ENCODE data around the gene SLC22A7. TPM values are rescaled to one million over a fixed set of nuclear protein-coding genes. Genes with fewer than 3 reads are reported as not detected.
A peak's percentile ranks its signal among the peaks of the same experiment; 100 is the strongest.

Gene SLC22A7
- total and polyA plus RNA-seq, 9 donors: 0.36 TPM; not detected in 8

DNA sequence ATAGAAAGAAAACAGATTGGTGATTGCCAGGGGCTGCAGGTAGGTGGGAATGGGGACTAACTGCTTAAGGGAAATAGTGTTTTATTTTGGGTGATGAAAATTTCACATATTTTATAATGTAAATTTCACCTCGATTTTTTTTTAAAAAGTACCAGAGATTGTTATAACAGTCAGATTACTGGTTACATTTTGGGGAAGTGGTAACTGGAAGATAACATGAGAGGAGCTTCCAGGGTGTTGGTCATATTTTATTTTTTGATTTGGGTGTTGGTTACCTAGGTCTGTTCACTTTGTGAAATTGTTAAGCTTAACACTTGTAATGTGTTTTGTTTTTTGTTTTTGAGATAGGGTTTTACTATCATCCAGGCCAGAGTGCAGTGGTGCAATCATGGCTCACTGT lies 27.8 kb downstream of the SLC22A7 start:
- no peaks in the 10 kb centered on the region for H3K9me3 ChIP-seq
- H3K4me1 ChIP-seq (ENCODE audit: insufficient read depth): no peaks in the 10 kb centered on the region
- intact Hi-C loops (cut with DNase I): loop anchor here in 1 of 4 donors (2.0 kb wide), 1 partner anchor 53 kb away; no protein-coding TSS in a partner anchor
- 79 to 87% (median 84%) methylated on average over 1 of the region's 1 CpG for WGBS, 3 donors
- H3K27ac ChIP-seq: no peak overlapping the region
- TF ChIP-seq POLR2A (IDR thresholded peaks at IDR 0.05) (no peak), EP300 (IDR thresholded peaks at IDR 0.05) (no peak)
- TF ChIP-seq, protein P1, sequence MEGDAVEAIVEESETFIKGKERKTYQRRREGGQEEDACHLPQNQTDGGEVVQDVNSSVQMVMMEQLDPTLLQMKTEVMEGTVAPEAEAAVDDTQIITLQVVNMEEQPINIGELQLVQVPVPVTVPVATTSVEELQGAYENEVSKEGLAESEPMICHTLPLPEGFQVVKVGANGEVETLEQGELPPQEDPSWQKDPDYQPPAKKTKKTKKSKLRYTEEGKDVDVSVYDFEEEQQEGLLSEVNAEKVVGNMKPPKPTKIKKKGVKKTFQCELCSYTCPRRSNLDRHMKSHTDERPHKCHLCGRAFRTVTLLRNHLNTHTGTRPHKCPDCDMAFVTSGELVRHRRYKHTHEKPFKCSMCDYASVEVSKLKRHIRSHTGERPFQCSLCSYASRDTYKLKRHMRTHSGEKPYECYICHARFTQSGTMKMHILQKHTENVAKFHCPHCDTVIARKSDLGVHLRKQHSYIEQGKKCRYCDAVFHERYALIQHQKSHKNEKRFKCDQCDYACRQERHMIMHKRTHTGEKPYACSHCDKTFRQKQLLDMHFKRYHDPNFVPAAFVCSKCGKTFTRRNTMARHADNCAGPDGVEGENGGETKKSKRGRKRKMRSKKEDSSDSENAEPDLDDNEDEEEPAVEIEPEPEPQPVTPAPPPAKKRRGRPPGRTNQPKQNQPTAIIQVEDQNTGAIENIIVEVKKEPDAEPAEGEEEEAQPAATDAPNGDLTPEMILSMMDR (IDR thresholded peaks at IDR 0.05): no peak
- H3K27me3 ChIP-seq: no peaks in the 10 kb centered on the region
- DNase-seq: no peak
- no peak overlapping the region for H3K4me3 ChIP-seq
- no peaks in the 10 kb centered on the region for H3K36me3 ChIP-seq

DNA sequence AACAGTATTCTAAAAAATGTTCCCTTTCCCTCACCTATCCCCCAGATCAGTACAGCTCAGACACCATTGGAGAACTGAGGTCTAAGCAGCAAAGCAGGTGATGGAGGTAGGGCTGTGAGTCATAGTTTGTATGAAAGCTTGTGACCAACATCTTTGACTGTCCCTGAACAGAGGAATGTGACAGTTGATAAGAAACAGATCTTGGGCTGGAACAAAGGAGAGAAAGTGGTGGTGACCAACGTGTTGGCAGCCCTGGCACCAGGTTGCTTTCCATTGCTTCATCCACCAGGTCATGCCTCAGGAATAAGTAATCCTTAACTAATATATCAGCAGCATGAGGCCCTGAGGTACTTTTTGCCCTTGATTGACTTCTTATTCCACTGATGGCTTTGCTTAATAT lies 30.5 kb downstream of the SLC22A7 start:
- TF ChIP-seq EP300 (IDR thresholded peaks at IDR 0.05) (no peak), POLR2A (IDR thresholded peaks at IDR 0.05) (no peak)
- TF ChIP-seq, protein P1 (IDR thresholded peaks at IDR 0.05): no peak
- 37 to 56% (median 50%) methylated on average over 1 of the region's 1 CpG for WGBS, 3 donors
- H3K4me1 ChIP-seq (ENCODE audit: insufficient read depth): no peaks in the 10 kb centered on the region
- H3K9me3 ChIP-seq: no peaks in the 10 kb centered on the region
- H3K27ac ChIP-seq: no peak overlapping the region
- DNase-seq: no peak
- H3K36me3 ChIP-seq: no peaks in the 10 kb centered on the region
- intact Hi-C loops (cut with DNase I): no loop called here
- H3K4me3 ChIP-seq: no peak overlapping the region
- H3K27me3 ChIP-seq: no peaks in the 10 kb centered on the region

GRCh38 chr6:43331470-43331869 lies 33.4 kb downstream of the SLC22A7 start:
- H3K4me1 ChIP-seq (ENCODE audit: insufficient read depth): no peaks in the 10 kb centered on the region
- no peaks in the 10 kb centered on the region for H3K36me3 ChIP-seq
- WGBS, 3 donors: 92 to 95% (median 92%) methylated on average over 1 of the region's 1 CpG
- H3K4me3 ChIP-seq: no peak overlapping the region
- no peak overlapping the region for H3K27ac ChIP-seq
- no peaks in the 10 kb centered on the region for H3K27me3 ChIP-seq
- H3K9me3 ChIP-seq: no peaks in the 10 kb centered on the region
- intact Hi-C loops (cut with DNase I): loop anchor here in 1 of 4 donors (10.0 kb wide), 1 partner anchor 77 kb away; no protein-coding TSS in a partner anchor
- TF ChIP-seq EP300 (IDR thresholded peaks at IDR 0.05) (no peak), POLR2A (IDR thresholded peaks at IDR 0.05) (no peak)
- no peak for DNase-seq

- Histone ChIP-seq H3K27ac (no peak overlapping the region), H3K4me3 (no peak overlapping the region), H3K4me1 (ENCODE audit: insufficient read depth) (no peaks in the 10 kb centered on the region), H3K27me3 (no peaks in the 10 kb centered on the region), H3K36me3 (no peaks in the 10 kb centered on the region), H3K9me3 (no peaks in the 10 kb centered on the region)
- TF ChIP-seq EP300 (IDR thresholded peaks at IDR 0.05): no peak
- TF ChIP-seq, protein P1 (IDR thresholded peaks at IDR 0.05): no peak
- TF ChIP-seq POLR2A (IDR thresholded peaks at IDR 0.05): no peak
- WGBS, 3 donors: 85 to 92% (median 87%) methylated on average over 4 of the region's 4 CpGs
- DNase-seq: no peak
- intact Hi-C loops (cut with DNase I): loop anchor here in 1 of 4 donors (10.0 kb wide), 1 partner anchor 77 kb away; no protein-coding TSS in a partner anchor
Observed at GRCh38 chr6:43331891-43332290, 33.8 kb downstream of the SLC22A7 start.

- WGBS, 3 donors: 17 to 32% (median 22%) methylated on average over 2 of the region's 2 CpGs
- no peaks in the 10 kb centered on the region for H3K36me3 ChIP-seq
- intact Hi-C loops (cut with DNase I): loop anchor here in 1 of 4 donors (10.0 kb wide), 1 partner anchor 80 kb away; no protein-coding TSS in a partner anchor
- no peak overlapping the region for H3K4me3 ChIP-seq
- no peaks in the 10 kb centered on the region for H3K27me3 ChIP-seq
- TF ChIP-seq, protein P1 (IDR thresholded peaks at IDR 0.05): peak in 1 of 3 donors; percentile 19
- TF ChIP-seq POLR2A (IDR thresholded peaks at IDR 0.05): no peak
- no peak for TF ChIP-seq EP300 (IDR thresholded peaks at IDR 0.05)
- no peaks in the 10 kb centered on the region for H3K4me1 ChIP-seq (ENCODE audit: insufficient read depth)
- DNase-seq: no peak
- no peak overlapping the region for H3K27ac ChIP-seq
- H3K9me3 ChIP-seq: no peaks in the 10 kb centered on the region
Observed at GRCh38 chr6:43334466-43335095, 36.5 kb downstream of the SLC22A7 start.
